Liver (tissue), 9 donors: ENCODE measurements around the gene PARP15. TPM values are rescaled to one million over a fixed set of nuclear protein-coding genes. Genes with fewer than 3 reads are reported as not detected.

Experiments used
- DNase-seq: peaks from one replicate; pipeline ENCODE4 v3.0.0-alpha.2; 2017; ENCODE audit warnings: low spot score
- H3K27ac ChIP-seq, 2 donors: one replicate each; pipeline ENCODE4 v1.7.0; 2013; ENCODE audit warnings: inconsistent platforms in 2 of 2, low read length in 2 of 2, control low read depth in 1 of 2, low read depth in 1 of 2, mild to moderate bottlenecking in 1 of 2
- H3K27me3 ChIP-seq, 4 donors: one replicate each; pipeline versions ENCODE4 v1.6.1 to v1.7.0; 2013; ENCODE audit warnings: low read length in 3 of 4, inconsistent platforms in 1 of 4, mild to moderate bottlenecking in 1 of 4, moderate library complexity in 1 of 4; ENCODE audit not compliant: control insufficient read depth in 4 of 4, insufficient read depth in 4 of 4
- H3K36me3 ChIP-seq, 4 donors: one replicate each; pipeline versions ENCODE4 v1.6.1 to v1.7.0; 2013; ENCODE audit warnings: low read length in 3 of 4, mild to moderate bottlenecking in 3 of 4, low read depth in 1 of 4, moderate library complexity in 1 of 4; ENCODE audit not compliant: control insufficient read depth in 4 of 4, insufficient read depth in 3 of 4
- H3K4me1 ChIP-seq, 4 donors: one replicate each; pipeline versions ENCODE4 v1.6.1 to v1.7.0; 2013; ENCODE audit warnings: low read length in 3 of 4, mild to moderate bottlenecking in 3 of 4, moderate library complexity in 1 of 4; ENCODE audit not compliant: control insufficient read depth in 4 of 4, insufficient read depth in 4 of 4
- H3K4me3 ChIP-seq, 3 donors: one replicate each; pipeline versions ENCODE4 v1.6.1 to v1.7.0; 2013; ENCODE audit warnings: low read length in 3 of 3, control low read depth in 1 of 3, low read depth in 1 of 3, mild to moderate bottlenecking in 1 of 3
- H3K9ac ChIP-seq, 2 donors: one replicate each; pipeline ENCODE4 v1.7.0; 2013; ENCODE audit warnings: low read length in 2 of 2, mild to moderate bottlenecking in 2 of 2, moderate library complexity in 2 of 2, control low read depth in 1 of 2, low read depth in 1 of 2
- H3K9me3 ChIP-seq, 4 donors: one replicate each; pipeline versions ENCODE4 v1.6.1 to v1.7.0; 2013; ENCODE audit warnings: low read length in 3 of 4; ENCODE audit not compliant: control insufficient read depth in 4 of 4
- EGR1 ChIP-seq, 2 donors: IDR thresholded peaks; 2 replicates each; pipeline ENCODE4 v1.6.1; 2016 to 2018; ENCODE audit warnings: antibody characterized with exemption in 2 of 2, low read depth in 2 of 2
- FOXA1 ChIP-seq: IDR thresholded peaks from 2 replicates; pipeline ENCODE4 v1.6.1; 2016; ENCODE audit warnings: antibody characterized with exemption
- FOXA2 ChIP-seq: IDR thresholded peaks from 2 replicates; pipeline ENCODE4 v1.6.1; 2016; ENCODE audit warnings: antibody characterized with exemption
- HNF4A ChIP-seq, 2 donors: conservative IDR thresholded peaks; 2 replicates each; pipeline ENCODE4 v1.6.1; 2016; ENCODE audit warnings: antibody characterized with exemption in 2 of 2, mild to moderate bottlenecking in 2 of 2
- HNF4G ChIP-seq: IDR thresholded peaks from 2 replicates; pipeline ENCODE4 v1.6.1; 2016; ENCODE audit warnings: antibody characterized with exemption
- NR2F2 ChIP-seq: IDR thresholded peaks from 2 replicates; pipeline ENCODE4 v1.6.1; 2016; ENCODE audit warnings: antibody characterized with exemption
- RAD21 ChIP-seq, 2 donors: IDR thresholded peaks; 2 replicates each; pipeline ENCODE4 v1.6.1; 2016; ENCODE audit warnings: antibody characterized with exemption in 2 of 2, mild to moderate bottlenecking in 2 of 2
- RXRA ChIP-seq, 2 donors: IDR thresholded peaks; 2 replicates each; pipeline ENCODE4 v1.6.1; 2017 to 2018; ENCODE audit warnings: antibody characterized with exemption in 2 of 2, mild to moderate bottlenecking in 1 of 2
- SP1 ChIP-seq: IDR thresholded peaks from 2 replicates; pipeline ENCODE4 v1.6.1; 2018; ENCODE audit warnings: antibody characterized with exemption, mild to moderate bottlenecking
- TAF1 ChIP-seq: conservative IDR thresholded peaks from 2 replicates; pipeline ENCODE4 v1.6.1; 2016; ENCODE audit warnings: antibody characterized with exemption, mild to moderate bottlenecking
- YY1 ChIP-seq: IDR thresholded peaks from 2 replicates; pipeline ENCODE4 v1.6.1; 2016; ENCODE audit warnings: antibody characterized with exemption, mild to moderate bottlenecking
- WGBS: extraction: QIAGEN DNeasy Blood & Tissue Kit; methylation state at CpG from one replicate; pipeline ENCODE4 v1.1.7; 2013; 5-methylcytosine and 5-hydroxymethylcytosine counted together
- polyA plus RNA-seq, 2 donors: library from polyadenylated mRNA; stranded (reverse) in 1 of 2; unstranded in 1 of 2; fragments of 200-250 nt in 1 of 2; fragments of >200 nt in 1 of 2; fragmentation: Nextera tagmentation in 1 of 2; extraction: Ambion mirVana in 1 of 2; gene quantifications; one replicate each; pipeline versions ENCODE4 v1.2.1 to v1.2.3, GENCODE V29; 2013 to 2015
- total RNA-seq, 2 donors: library from RNA; depleted of rRNA; stranded (reverse); fragments of >200 nt; gene quantifications; one replicate each; pipeline ENCODE4 v1.2.3, GENCODE V29; 2014
- TF ChIP-seq, protein P1 (sequence below): IDR thresholded peaks from 2 replicates; pipeline ENCODE4 v1.6.1; 2016; ENCODE audit warnings: antibody characterized with exemption
- TF ChIP-seq, protein P2 (sequence below): IDR thresholded peaks from 2 replicates; pipeline ENCODE4 v1.6.1; 2016; ENCODE audit warnings: antibody characterized with exemption, mild to moderate bottlenecking
- TF ChIP-seq, protein P3 (sequence below): fragments of 150-350 bp; IDR thresholded peaks from 2 replicates; pipeline ENCODE4 v1.5.1; 2017; ENCODE audit warnings: improper control_type of control experiment, low read depth, low read length; ENCODE audit not compliant: missing input control
- TF ChIP-seq, protein P4 (sequence below): IDR thresholded peaks from 2 replicates; pipeline ENCODE4 v1.6.1; 2016; ENCODE audit warnings: antibody characterized with exemption
- TF ChIP-seq, protein P5 (sequence below): IDR thresholded peaks from 2 replicates; pipeline ENCODE4 v1.6.1; 2016; ENCODE audit warnings: antibody characterized with exemption
- donor health status: healthy.
- donor health status: healthy.
- donor health status: healthy.
- donor health status: healthy.
- donor health status: healthy.

Gene PARP15
- total and polyA plus RNA-seq, 4 donors = 0.28 to 3.3 (median 2.5) TPM

DNA sequence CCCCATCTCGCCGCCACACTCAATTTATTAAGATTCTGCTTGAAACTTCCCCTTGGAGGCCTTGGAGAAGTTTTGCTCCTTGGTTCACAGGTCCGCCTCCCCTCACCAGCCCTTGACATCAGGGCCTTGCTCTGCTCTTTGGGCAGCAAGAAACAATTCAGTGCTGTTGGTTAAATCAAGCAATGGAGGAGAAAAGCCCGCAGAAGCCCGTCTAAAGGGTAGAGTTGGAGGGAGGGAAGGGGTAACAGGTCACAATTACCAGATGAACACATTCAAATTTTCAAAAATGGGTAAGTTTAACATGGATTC lies 13.8 kb upstream of the PARP15 start:
- H3K4me3 ChIP-seq = peak overlapping the region; percentile 81 to 85 (median 84)
- H3K9me3 ChIP-seq = no peaks in the 10 kb centered on the region
- H3K9ac ChIP-seq = peak overlapping the region; percentile 82 to 96
- H3K4me1 ChIP-seq = peaks cover 11 to 63% (median 28%) of the 10 kb centered on the region in 4 donors
- TF ChIP-seq, protein P1, sequence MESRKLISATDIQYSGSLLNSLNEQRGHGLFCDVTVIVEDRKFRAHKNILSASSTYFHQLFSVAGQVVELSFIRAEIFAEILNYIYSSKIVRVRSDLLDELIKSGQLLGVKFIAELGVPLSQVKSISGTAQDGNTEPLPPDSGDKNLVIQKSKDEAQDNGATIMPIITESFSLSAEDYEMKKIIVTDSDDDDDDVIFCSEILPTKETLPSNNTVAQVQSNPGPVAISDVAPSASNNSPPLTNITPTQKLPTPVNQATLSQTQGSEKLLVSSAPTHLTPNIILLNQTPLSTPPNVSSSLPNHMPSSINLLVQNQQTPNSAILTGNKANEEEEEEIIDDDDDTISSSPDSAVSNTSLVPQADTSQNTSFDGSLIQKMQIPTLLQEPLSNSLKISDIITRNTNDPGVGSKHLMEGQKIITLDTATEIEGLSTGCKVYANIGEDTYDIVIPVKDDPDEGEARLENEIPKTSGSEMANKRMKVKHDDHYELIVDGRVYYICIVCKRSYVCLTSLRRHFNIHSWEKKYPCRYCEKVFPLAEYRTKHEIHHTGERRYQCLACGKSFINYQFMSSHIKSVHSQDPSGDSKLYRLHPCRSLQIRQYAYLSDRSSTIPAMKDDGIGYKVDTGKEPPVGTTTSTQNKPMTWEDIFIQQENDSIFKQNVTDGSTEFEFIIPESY = no peak
- TF ChIP-seq FOXA2 = no peak
- TF ChIP-seq, protein P2, sequence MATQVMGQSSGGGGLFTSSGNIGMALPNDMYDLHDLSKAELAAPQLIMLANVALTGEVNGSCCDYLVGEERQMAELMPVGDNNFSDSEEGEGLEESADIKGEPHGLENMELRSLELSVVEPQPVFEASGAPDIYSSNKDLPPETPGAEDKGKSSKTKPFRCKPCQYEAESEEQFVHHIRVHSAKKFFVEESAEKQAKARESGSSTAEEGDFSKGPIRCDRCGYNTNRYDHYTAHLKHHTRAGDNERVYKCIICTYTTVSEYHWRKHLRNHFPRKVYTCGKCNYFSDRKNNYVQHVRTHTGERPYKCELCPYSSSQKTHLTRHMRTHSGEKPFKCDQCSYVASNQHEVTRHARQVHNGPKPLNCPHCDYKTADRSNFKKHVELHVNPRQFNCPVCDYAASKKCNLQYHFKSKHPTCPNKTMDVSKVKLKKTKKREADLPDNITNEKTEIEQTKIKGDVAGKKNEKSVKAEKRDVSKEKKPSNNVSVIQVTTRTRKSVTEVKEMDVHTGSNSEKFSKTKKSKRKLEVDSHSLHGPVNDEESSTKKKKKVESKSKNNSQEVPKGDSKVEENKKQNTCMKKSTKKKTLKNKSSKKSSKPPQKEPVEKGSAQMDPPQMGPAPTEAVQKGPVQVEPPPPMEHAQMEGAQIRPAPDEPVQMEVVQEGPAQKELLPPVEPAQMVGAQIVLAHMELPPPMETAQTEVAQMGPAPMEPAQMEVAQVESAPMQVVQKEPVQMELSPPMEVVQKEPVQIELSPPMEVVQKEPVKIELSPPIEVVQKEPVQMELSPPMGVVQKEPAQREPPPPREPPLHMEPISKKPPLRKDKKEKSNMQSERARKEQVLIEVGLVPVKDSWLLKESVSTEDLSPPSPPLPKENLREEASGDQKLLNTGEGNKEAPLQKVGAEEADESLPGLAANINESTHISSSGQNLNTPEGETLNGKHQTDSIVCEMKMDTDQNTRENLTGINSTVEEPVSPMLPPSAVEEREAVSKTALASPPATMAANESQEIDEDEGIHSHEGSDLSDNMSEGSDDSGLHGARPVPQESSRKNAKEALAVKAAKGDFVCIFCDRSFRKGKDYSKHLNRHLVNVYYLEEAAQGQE = no peak
- no peak for TF ChIP-seq RAD21 (IDR thresholded peaks at IDR 0.05)
- peak; percentile 15 for TF ChIP-seq YY1
- TF ChIP-seq FOXA1 = no peak
- TF ChIP-seq, protein P3, sequence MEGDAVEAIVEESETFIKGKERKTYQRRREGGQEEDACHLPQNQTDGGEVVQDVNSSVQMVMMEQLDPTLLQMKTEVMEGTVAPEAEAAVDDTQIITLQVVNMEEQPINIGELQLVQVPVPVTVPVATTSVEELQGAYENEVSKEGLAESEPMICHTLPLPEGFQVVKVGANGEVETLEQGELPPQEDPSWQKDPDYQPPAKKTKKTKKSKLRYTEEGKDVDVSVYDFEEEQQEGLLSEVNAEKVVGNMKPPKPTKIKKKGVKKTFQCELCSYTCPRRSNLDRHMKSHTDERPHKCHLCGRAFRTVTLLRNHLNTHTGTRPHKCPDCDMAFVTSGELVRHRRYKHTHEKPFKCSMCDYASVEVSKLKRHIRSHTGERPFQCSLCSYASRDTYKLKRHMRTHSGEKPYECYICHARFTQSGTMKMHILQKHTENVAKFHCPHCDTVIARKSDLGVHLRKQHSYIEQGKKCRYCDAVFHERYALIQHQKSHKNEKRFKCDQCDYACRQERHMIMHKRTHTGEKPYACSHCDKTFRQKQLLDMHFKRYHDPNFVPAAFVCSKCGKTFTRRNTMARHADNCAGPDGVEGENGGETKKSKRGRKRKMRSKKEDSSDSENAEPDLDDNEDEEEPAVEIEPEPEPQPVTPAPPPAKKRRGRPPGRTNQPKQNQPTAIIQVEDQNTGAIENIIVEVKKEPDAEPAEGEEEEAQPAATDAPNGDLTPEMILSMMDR = no peak
- no peaks in the 10 kb centered on the region for H3K27me3 ChIP-seq
- WGBS = 16% methylated on average over 5 of the region's 5 CpGs
- DNase-seq = no peak
- H3K36me3 ChIP-seq = peaks cover 1 to 18% (median 12%) of the 10 kb centered on the region in 4 donors
- H3K27ac ChIP-seq = peak overlapping the region; percentile 94 to 99

DNA sequence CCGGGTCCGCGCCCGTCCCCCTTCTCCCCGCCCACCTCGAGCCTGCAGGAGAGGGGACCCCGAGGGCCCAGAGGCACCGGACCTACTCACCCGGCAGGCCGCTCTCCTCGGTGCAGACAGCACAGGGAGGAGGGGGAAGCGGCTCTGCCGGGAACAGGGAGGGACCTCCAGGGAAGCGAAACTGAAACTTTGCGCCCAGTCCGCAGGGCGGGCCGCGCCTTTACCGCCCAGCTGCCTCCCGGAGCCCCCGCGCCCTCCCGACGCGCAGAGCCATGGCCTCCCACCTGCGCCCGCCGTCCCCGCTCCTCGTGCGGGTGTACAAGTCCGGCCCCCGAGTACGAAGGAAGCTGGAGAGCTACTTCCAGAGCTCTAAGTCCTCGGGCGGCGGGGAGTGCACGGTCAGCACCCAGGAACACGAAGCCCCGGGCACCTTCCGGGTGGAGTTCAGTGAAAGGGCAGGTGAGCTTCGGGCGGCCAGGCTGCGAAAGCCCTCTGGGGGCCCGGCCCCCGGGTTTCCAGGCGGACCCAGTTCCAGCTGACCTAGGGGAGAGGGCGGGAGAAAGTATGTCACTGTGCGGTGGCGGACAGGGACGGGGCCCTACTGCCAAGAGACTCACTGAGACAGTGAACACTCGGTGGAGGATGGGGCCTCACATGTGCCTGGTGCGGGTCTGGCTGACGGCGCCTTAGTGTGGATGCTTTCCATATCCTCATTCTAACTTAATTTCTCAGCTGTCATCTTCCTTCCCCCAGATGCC lies 13.1 kb upstream of the PARP15 start, which contains the start of the genes DTX3L and PARP9:
TSS of gene DTX3L (plus strand) at position 184 of the 758 bp plus-strand sequence. CDS start at position 273, 89 bp downstream.
TSS of gene PARP9 (minus strand) at position 146 of the 758 bp plus-strand sequence. CDS start 4,680 bp downstream, outside the sequence.
- TF ChIP-seq FOXA1 (no peak), RAD21 (IDR thresholded peaks at IDR 0.05) (peak in 1 of 2 donors; percentile 44), SP1 (peak; percentile 54), HNF4A (conservative IDR thresholded peaks at IDR 0.05) (peak in 1 of 2 donors; percentile 13), EGR1 (IDR thresholded peaks at IDR 0.05; ENCODE audit: low read depth in 2 of 2) (no peak), NR2F2 (no peak), TAF1 (peak; percentile 53), HNF4G (no peak), YY1 (peak; percentile 34), RXRA (IDR thresholded peaks at IDR 0.05) (peak in 1 of 2 donors; percentile 60)
- TF ChIP-seq, protein P4, sequence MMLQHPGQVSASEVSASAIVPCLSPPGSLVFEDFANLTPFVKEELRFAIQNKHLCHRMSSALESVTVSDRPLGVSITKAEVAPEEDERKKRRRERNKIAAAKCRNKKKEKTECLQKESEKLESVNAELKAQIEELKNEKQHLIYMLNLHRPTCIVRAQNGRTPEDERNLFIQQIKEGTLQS = no peak
- TF ChIP-seq, protein P2 = peak; percentile 66
- TF ChIP-seq, protein P3 = no peak
- TF ChIP-seq, protein P5, sequence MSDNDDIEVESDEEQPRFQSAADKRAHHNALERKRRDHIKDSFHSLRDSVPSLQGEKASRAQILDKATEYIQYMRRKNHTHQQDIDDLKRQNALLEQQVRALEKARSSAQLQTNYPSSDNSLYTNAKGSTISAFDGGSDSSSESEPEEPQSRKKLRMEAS = no peak

More for the DNA sequence above, 13.1 kb upstream of the PARP15 start, which contains the start of the genes DTX3L and PARP9:
- H3K36me3 ChIP-seq = peaks cover 1 to 18% (median 14%) of the 10 kb centered on the region in 4 donors
- no peaks in the 10 kb centered on the region for H3K27me3 ChIP-seq
- H3K4me1 ChIP-seq = peaks cover 11 to 65% (median 29%) of the 10 kb centered on the region in 4 donors
- peak within 1 kb of the TSS; percentile 82 to 96 for H3K9ac ChIP-seq
- WGBS = under 1% methylated on average over 56 of the region's 56 CpGs
- H3K27ac ChIP-seq = peak within 1 kb of the TSS; percentile 94 to 99
- peak within 1 kb of the TSS; percentile 81 to 85 (median 84) for H3K4me3 ChIP-seq
- peak; percentile 83 for DNase-seq
- no peaks in the 10 kb centered on the region for H3K9me3 ChIP-seq
